ENCODE data around the gene NIPBL. TPM values are rescaled to one million over a fixed set of nuclear protein-coding genes. Genes with fewer than 3 reads are reported as not detected.
A peak's percentile ranks its signal among the peaks of the same experiment; 100 is the strongest.

Gene NIPBL
- total and polyA plus RNA-seq, 2 of the 13 experiments (the other 11 are each of a cell fraction or from before 2014, with no cell fraction given), result 12.3 to 32.3 TPM

DNA sequence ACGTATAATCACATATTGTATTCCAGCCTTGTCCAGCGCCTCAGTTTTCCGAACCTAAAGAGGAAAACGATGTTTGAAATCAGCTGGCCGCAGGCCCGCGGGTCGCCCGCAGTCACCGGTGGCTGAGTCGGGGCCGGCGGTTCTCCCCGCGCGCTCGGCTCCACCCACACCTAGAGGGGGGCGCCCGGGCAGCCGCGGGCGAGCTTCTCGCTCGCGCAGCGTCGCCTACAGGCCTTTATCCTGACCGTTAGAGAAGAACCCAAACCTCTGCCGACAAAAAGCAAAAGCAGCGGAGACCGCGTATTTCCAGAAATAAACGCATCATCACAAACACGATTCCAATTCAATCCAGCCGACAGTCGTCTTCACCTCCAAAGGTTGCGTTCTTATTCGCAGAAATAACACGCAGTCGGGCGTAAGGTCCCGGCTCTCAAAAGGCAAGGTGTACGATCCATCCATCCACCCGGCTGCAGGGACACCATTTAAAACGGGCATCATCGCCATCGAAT, 725 bp upstream of the NIPBL start (continued):
- peak; percentile 41 for TF ChIP-seq IKZF4 (CRISPR knock-in tag; IDR thresholded peaks at IDR 0.05; ENCODE audit: borderline replicate concordance, low read depth, not compliant biosample characterization)
- TF ChIP-seq, protein P1, sequence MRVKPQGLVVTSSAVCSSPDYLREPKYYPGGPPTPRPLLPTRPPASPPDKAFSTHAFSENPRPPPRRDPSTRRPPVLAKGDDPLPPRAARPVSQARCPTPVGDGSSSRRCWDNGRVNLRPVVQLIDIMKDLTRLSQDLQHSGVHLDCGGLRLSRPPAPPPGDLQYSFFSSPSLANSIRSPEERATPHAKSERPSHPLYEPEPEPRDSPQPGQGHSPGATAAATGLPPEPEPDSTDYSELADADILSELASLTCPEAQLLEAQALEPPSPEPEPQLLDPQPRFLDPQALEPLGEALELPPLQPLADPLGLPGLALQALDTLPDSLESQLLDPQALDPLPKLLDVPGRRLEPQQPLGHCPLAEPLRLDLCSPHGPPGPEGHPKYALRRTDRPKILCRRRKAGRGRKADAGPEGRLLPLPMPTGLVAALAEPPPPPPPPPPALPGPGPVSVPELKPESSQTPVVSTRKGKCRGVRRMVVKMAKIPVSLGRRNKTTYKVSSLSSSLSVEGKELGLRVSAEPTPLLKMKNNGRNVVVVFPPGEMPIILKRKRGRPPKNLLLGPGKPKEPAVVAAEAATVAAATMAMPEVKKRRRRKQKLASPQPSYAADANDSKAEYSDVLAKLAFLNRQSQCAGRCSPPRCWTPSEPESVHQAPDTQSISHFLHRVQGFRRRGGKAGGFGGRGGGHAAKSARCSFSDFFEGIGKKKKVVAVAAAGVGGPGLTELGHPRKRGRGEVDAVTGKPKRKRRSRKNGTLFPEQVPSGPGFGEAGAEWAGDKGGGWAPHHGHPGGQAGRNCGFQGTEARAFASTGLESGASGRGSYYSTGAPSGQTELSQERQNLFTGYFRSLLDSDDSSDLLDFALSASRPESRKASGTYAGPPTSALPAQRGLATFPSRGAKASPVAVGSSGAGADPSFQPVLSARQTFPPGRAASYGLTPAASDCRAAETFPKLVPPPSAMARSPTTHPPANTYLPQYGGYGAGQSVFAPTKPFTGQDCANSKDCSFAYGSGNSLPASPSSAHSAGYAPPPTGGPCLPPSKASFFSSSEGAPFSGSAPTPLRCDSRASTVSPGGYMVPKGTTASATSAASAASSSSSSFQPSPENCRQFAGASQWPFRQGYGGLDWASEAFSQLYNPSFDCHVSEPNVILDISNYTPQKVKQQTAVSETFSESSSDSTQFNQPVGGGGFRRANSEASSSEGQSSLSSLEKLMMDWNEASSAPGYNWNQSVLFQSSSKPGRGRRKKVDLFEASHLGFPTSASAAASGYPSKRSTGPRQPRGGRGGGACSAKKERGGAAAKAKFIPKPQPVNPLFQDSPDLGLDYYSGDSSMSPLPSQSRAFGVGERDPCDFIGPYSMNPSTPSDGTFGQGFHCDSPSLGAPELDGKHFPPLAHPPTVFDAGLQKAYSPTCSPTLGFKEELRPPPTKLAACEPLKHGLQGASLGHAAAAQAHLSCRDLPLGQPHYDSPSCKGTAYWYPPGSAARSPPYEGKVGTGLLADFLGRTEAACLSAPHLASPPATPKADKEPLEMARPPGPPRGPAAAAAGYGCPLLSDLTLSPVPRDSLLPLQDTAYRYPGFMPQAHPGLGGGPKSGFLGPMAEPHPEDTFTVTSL (CRISPR knock-in tag; IDR thresholded peaks at IDR 0.05; ENCODE audit: borderline replicate concordance), result 0 out of 2 replicates have a peak, but pooled peaks have one; percentile 9
- TF ChIP-seq ARNT (IDR thresholded peaks at IDR 0.05), result no peak
- TF ChIP-seq SRSF1 (optimal IDR thresholded peaks at IDR 0.05; ENCODE audit: low read depth, low read length), result no peak
- no peak for TF ChIP-seq GTF2F1 (IDR thresholded peaks at IDR 0.05; ENCODE audit: low read length)
- TF ChIP-seq, protein P2, sequence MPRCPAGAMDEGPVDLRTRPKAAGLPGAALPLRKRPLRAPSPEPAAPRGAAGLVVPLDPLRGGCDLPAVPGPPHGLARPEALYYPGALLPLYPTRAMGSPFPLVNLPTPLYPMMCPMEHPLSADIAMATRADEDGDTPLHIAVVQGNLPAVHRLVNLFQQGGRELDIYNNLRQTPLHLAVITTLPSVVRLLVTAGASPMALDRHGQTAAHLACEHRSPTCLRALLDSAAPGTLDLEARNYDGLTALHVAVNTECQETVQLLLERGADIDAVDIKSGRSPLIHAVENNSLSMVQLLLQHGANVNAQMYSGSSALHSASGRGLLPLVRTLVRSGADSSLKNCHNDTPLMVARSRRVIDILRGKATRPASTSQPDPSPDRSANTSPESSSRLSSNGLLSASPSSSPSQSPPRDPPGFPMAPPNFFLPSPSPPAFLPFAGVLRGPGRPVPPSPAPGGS (CRISPR knock-in tag; IDR thresholded peaks at IDR 0.05), result 0 out of 2 replicates have a peak, but pooled peaks have one; percentile 9
- TF ChIP-seq KLF12 (CRISPR knock-in tag; IDR thresholded peaks at IDR 0.05; ENCODE audit: borderline replicate concordance), result peak; percentile 44; the same call in 1 of the 2 replicates
- TF ChIP-seq GABPA (IDR thresholded peaks at IDR 0.05; ENCODE audit: low read depth, low read length), result no peak
- TF ChIP-seq GABPA (CRISPR knock-in tag; IDR thresholded peaks at IDR 0.05; ENCODE audit: low read depth), result peak; percentile 28; the same call in 1 of the 2 replicates
- TF ChIP-seq, protein P3, sequence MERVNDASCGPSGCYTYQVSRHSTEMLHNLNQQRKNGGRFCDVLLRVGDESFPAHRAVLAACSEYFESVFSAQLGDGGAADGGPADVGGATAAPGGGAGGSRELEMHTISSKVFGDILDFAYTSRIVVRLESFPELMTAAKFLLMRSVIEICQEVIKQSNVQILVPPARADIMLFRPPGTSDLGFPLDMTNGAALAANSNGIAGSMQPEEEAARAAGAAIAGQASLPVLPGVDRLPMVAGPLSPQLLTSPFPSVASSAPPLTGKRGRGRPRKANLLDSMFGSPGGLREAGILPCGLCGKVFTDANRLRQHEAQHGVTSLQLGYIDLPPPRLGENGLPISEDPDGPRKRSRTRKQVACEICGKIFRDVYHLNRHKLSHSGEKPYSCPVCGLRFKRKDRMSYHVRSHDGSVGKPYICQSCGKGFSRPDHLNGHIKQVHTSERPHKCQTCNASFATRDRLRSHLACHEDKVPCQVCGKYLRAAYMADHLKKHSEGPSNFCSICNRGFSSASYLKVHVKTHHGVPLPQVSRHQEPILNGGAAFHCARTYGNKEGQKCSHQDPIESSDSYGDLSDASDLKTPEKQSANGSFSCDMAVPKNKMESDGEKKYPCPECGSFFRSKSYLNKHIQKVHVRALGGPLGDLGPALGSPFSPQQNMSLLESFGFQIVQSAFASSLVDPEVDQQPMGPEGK (CRISPR knock-in tag; IDR thresholded peaks at IDR 0.05), result peak; percentile 58
- TF ChIP-seq BRCA1 (CRISPR knock-in tag; IDR thresholded peaks at IDR 0.05), result peak; percentile 52; the same call in 1 of the 2 replicates
- TF ChIP-seq ZNF138 (CRISPR knock-in tag; IDR thresholded peaks at IDR 0.05; ENCODE audit: low read depth), result 0 out of 2 replicates have a peak, but pooled peaks have one; percentile 4
- TF ChIP-seq FLYWCH1 (CRISPR knock-in tag; IDR thresholded peaks at IDR 0.05), result no peak
- 0 out of 2 replicates have a peak, but pooled peaks have one; percentile 8 for TF ChIP-seq SPEN (CRISPR knock-in tag; IDR thresholded peaks at IDR 0.05; ENCODE audit: low read depth)
- TF ChIP-seq BRD4 (CRISPR knock-in tag; IDR thresholded peaks at IDR 0.05), result 0 out of 2 replicates have a peak, but pooled peaks have one; percentile 12
- TF ChIP-seq SIN3B (IDR thresholded peaks at IDR 0.05; ENCODE audit: low read length), result 0 out of 2 replicates have a peak, but pooled peaks have one; percentile 30
- TF ChIP-seq, protein P4, sequence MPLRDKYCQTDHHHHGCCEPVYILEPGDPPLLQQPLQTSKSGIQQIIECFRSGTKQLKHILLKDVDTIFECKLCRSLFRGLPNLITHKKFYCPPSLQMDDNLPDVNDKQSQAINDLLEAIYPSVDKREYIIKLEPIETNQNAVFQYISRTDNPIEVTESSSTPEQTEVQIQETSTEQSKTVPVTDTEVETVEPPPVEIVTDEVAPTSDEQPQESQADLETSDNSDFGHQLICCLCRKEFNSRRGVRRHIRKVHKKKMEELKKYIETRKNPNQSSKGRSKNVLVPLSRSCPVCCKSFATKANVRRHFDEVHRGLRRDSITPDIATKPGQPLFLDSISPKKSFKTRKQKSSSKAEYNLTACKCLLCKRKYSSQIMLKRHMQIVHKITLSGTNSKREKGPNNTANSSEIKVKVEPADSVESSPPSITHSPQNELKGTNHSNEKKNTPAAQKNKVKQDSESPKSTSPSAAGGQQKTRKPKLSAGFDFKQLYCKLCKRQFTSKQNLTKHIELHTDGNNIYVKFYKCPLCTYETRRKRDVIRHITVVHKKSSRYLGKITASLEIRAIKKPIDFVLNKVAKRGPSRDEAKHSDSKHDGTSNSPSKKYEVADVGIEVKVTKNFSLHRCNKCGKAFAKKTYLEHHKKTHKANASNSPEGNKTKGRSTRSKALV (CRISPR knock-in tag; IDR thresholded peaks at IDR 0.05), result peak; percentile 62; the same call in 1 of the 2 replicates
- TF ChIP-seq ARNT2 (CRISPR knock-in tag; IDR thresholded peaks at IDR 0.05; ENCODE audit: low read depth), result 0 out of 2 replicates have a peak, but pooled peaks have one; percentile 7

Measured in HepG2 (cell line).